Measurements from ENCODE around the gene XAGE3.

The XAGE3 gene

DNA sequence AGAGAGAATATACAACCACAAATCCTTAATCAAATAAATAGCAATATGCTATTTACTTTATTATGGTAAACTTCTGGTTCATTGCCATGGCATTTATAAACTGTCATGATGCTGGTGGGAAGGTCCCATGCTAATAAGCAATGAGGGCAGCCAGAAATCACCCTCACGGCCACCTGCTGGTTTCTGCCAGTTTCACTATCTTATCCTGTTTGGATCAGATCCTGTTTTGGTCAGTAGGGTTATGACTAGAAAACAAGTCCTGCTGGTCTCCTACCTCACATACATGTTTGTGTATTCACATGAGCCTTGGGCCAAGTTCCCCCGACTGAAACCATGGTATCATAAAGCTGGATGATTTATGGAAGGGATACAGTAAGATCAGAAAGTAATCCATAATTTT lies 28.7 kb downstream of the XAGE3 start:
- DNase-seq: no peak

DNA sequence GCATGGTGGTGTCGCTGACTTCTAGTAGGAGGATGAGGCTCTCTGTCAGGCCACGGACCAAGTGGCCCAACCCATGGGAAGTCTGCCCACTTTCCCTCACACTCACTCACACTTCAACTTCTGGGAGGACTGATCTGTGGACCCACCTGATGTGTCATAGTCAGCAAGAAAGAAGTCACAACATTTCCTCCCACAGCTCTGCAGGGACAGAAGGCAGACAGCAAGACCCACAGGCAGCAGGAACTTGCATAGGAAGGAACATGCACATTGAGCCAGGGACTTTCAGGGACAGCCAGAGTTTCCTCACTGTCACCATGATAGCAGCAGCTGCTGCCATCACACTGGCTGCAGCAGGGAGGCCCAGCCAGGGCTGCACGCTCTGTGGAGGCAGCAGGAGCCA lies 37.3 kb downstream of the XAGE3 start:
- DNase-seq: peak; percentile 67

DNA sequence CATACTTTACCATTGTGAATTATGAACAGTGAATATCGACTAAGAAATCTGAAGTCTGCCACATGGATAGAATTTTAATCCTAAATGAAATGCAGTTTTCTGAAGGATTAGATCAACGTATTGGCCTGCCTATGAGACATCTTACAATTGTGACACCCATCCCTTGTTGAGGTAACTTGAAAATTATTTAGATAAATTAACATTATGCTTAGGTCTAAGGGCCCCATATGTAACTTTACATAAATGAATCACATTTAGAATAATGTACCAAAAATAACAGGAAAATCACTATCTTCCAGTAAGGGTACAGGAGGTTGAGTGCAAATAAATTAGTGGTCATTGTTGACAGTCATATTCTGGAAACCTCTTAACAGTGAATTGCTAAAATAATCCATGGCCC lies 43.3 kb downstream of the XAGE3 start:
- no peak for DNase-seq

DNA sequence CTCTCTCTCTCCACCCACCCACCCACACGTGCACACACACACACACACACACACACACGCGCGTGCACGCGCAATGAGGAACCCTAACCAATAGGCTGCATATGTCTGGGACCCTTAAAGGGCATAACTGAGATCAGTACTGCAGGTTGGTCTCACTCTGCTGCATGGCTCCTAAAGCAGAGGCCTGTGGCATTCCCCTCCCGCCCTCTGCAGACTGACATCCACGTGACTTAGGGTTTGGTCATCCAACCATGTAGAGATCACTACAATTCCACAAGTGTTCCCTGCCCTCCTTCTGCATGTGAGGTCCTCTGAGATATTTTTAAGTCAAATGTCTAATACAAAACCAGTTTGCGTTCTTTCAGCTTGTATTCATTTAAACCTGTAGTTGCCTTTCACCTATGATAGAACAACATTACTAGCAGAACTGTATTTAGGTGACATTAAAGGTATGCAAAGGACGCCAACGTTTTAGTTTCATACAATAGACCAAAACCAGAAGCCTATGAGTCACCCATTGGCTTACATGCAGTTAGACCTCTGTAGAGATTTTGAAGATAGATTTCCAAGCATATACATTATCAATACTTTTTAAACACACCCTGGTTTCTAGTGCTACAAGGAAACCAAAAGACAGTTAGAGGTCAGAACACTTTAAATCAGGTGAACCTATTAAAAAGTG lies 46.7 kb downstream of the XAGE3 start:
- DNase-seq: no peak

DNA sequence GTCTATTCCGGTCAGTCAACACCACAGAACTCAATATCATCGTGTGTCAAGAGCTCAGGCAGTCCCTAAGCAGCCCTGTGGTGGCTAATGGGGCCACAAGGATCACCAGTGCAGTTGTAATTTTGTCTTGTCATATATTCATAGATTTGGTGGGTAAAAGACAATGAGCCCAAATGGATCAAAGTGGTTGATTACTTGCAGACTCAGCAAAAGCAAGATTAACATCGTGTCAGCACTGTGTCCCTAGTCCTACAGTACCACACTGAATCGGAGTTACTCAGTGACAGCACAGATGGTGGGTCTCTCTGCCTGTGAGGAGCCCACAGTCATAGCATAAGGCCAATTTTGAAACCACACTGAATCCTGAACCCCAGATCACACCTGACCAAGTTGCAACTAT lies 48.1 kb downstream of the XAGE3 start:
- no peak for DNase-seq
